Measurements from ENCODE around the gene MLEC. TPM values are rescaled to one million over a fixed set of nuclear protein-coding genes. Genes with fewer than 3 reads are reported as not detected.

The MLEC gene
- total RNA-seq, 1 donor from 2014 or later: 33.1 TPM

DNA sequence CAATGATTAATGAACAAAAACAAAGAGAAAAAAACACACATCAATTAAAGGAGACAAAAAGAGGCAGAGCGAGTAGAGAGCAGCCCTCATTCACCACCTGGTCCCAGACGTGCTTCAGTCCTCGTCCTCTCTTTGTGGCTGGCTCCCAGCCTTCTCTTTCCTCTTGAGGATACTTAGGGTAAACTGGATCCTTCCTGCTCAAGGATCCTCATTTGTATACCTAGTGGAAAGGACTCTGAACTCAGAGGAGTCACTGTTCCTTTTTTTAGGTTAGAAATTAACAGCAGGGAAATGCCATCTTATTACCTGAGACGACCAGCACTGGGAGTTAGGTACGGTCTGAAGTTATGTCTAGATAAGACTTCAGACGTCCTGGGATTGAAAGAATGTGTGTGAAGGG lies 9.7 kb downstream of the MLEC start:
- Histone ChIP-seq H3K27ac (no peak overlapping the region), H3K27me3 (no peaks in the 10 kb centered on the region), H3K36me3 (peaks cover 0 to 75% of the 10 kb centered on the region in 2 donors), H3K4me1 (peaks cover 20% of the 10 kb centered on the region), H3K4me3 (no peak overlapping the region), H3K9me3 (no peaks in the 10 kb centered on the region)
- DNase-seq (ENCODE audit: extremely low spot score in 2 of 2): no peak
- intact Hi-C loops (cut with DNase I): no loop called here
- TF ChIP-seq POLR2AphosphoS5 (IDR thresholded peaks at IDR 0.05; ENCODE audit: insufficient read depth in 1 of 2, low read depth in 1 of 2) (no peak), POLR2A (IDR thresholded peaks at IDR 0.05) (no peak)
- TF ChIP-seq, protein P1, sequence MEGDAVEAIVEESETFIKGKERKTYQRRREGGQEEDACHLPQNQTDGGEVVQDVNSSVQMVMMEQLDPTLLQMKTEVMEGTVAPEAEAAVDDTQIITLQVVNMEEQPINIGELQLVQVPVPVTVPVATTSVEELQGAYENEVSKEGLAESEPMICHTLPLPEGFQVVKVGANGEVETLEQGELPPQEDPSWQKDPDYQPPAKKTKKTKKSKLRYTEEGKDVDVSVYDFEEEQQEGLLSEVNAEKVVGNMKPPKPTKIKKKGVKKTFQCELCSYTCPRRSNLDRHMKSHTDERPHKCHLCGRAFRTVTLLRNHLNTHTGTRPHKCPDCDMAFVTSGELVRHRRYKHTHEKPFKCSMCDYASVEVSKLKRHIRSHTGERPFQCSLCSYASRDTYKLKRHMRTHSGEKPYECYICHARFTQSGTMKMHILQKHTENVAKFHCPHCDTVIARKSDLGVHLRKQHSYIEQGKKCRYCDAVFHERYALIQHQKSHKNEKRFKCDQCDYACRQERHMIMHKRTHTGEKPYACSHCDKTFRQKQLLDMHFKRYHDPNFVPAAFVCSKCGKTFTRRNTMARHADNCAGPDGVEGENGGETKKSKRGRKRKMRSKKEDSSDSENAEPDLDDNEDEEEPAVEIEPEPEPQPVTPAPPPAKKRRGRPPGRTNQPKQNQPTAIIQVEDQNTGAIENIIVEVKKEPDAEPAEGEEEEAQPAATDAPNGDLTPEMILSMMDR (IDR thresholded peaks at IDR 0.05): no peak

DNA sequence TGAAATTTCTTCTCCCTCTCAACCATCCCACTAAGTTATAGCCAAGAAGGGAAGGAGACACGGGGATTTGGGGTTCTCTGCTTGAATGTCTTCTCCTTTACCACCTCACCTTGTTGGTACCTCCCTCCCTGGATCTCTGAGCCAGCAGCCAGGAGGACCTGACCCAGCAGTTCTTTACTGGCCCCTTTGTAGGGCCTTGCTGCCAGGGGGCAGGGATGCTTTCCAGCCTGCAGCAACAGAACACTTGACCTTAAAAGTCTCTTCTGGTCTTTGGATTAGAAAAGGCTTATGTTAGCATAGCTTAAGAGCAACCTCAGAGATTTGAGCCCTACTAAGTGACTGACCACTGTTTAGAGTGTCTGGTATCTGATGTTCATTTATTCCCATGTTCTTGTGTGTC lies 10.4 kb downstream of the MLEC start:
- Histone ChIP-seq H3K27ac (no peak overlapping the region), H3K9me3 (no peaks in the 10 kb centered on the region), H3K4me3 (no peak overlapping the region), H3K27me3 (no peaks in the 10 kb centered on the region), H3K36me3 (peaks cover 0 to 75% of the 10 kb centered on the region in 2 donors), H3K4me1 (peaks cover 13% of the 10 kb centered on the region)
- TF ChIP-seq POLR2AphosphoS5 (IDR thresholded peaks at IDR 0.05; ENCODE audit: insufficient read depth in 1 of 2, low read depth in 1 of 2) (no peak), POLR2A (IDR thresholded peaks at IDR 0.05) (no peak)
- TF ChIP-seq, protein P1 (IDR thresholded peaks at IDR 0.05): no peak
- intact Hi-C loops (cut with DNase I): no loop called here
- no peak for DNase-seq (ENCODE audit: extremely low spot score in 2 of 2)

DNA sequence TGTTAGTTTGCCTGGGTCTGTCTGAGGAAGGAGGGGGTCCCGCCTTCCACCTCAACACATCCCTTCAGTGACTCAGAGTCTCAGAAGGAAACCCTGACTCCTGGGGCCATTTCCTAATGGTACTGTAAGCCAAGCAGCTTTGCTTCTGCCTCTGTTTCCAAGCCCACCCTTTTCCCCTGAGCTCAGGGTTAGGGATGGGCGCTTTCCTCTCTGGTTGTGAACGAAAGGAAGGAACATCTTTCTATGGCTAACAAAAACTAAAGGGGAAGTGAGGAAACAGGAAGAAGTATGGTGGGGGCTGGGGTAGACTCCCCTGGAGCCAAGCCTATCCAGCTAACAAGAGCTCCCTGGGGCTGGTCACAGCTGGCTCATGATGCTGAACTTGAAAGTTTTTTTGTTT lies 11.7 kb downstream of the MLEC start:
- no peak overlapping the region for H3K27ac ChIP-seq
- H3K4me3 ChIP-seq: no peak overlapping the region
- intact Hi-C loops (cut with DNase I): no loop called here
- no peaks in the 10 kb centered on the region for H3K27me3 ChIP-seq
- no peaks in the 10 kb centered on the region for H3K4me1 ChIP-seq
- no peaks in the 10 kb centered on the region for H3K9me3 ChIP-seq
- no peak for TF ChIP-seq POLR2AphosphoS5 (IDR thresholded peaks at IDR 0.05; ENCODE audit: insufficient read depth in 1 of 2, low read depth in 1 of 2)
- no peak for DNase-seq (ENCODE audit: extremely low spot score in 2 of 2)
- peaks cover 0 to 71% of the 10 kb centered on the region in 2 donors for H3K36me3 ChIP-seq

DNA sequence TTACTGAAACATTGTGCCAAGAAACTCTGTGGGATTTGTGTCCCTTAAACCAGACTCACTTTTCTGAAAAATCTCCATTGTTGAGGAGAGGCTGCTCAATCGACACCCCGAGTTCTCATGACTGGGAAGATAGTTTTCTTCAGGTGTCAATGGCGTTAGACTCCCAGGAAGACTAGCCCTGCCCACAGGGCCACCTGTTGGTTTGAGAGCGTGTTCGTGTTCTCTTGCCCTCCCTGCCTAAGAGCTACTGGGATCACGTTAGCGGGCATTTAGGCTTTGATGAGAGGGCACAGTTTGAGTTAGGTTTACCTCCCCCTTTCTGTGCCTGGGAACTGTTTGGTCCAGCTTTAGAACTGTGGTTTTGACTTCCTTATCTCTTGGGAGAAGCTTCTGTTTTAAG lies 12.6 kb downstream of the MLEC start:
- peaks cover 0 to 63% of the 10 kb centered on the region in 2 donors for H3K36me3 ChIP-seq
- no peak overlapping the region for H3K27ac ChIP-seq
- DNase-seq (ENCODE audit: extremely low spot score in 2 of 2): no peak
- H3K4me1 ChIP-seq: no peaks in the 10 kb centered on the region
- intact Hi-C loops (cut with DNase I): no loop called here
- no peaks in the 10 kb centered on the region for H3K9me3 ChIP-seq
- no peak for TF ChIP-seq POLR2A (IDR thresholded peaks at IDR 0.05)
- TF ChIP-seq, protein P1 (IDR thresholded peaks at IDR 0.05): no peak
- no peak for TF ChIP-seq POLR2AphosphoS5 (IDR thresholded peaks at IDR 0.05; ENCODE audit: insufficient read depth in 1 of 2, low read depth in 1 of 2)
- H3K4me3 ChIP-seq: no peak overlapping the region
- H3K27me3 ChIP-seq: no peaks in the 10 kb centered on the region

DNA sequence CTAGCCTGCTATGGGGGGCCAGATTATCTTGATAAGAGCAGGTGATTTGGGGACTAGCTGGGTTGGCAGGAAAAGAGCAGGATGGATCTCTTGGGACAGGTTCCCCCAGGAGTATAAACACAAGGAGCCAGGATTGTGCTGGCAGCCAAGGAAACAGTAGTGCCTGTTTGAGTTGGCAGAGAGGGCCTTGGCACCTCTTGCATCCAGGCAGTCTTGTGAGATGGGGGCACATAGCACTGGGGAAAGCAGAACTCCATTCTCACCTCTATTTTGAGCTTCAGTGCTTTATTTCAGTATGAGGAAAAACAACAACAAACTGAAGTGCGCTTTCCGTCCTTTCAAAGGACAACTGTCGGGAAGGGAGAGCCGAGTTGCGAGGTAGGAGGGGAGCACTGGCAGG lies 13.9 kb downstream of the MLEC start:
- TF ChIP-seq, protein P1 (IDR thresholded peaks at IDR 0.05): no peak
- TF ChIP-seq POLR2AphosphoS5 (IDR thresholded peaks at IDR 0.05; ENCODE audit: insufficient read depth in 1 of 2, low read depth in 1 of 2) (no peak), POLR2A (IDR thresholded peaks at IDR 0.05) (no peak)
- intact Hi-C loops (cut with DNase I): no loop called here
- Histone ChIP-seq H3K36me3 (peaks cover 0 to 50% of the 10 kb centered on the region in 2 donors), H3K4me3 (no peak overlapping the region), H3K27me3 (no peaks in the 10 kb centered on the region), H3K27ac (no peak overlapping the region), H3K9me3 (no peaks in the 10 kb centered on the region), H3K4me1 (no peaks in the 10 kb centered on the region)
- DNase-seq (ENCODE audit: extremely low spot score in 2 of 2): no peak
